NCI-H460 (cell line): Measurements from ENCODE around the gene GLA. TPM values are rescaled to one million over a fixed set of nuclear protein-coding genes. Genes with fewer than 3 reads are reported as not detected.
A peak's percentile ranks its signal among the peaks of the same experiment; 100 is the strongest.

ENCODE experiments used
- DNase-seq: peaks from one replicate; pipeline ENCODE4 v3.0.0-alpha.2; 2016; ENCODE audit warnings: low read depth; ENCODE audit errors: extremely low read depth
- total RNA-seq: library from RNA; depleted of rRNA; stranded (reverse); fragments of >200 nt; shearing (Covaris generic); gene quantifications from 2 replicates; pipeline ENCODE4 v1.2.3, GENCODE V29; 2014

GLA gene
- total RNA-seq, 1 experiment from 2014 or later: 237 TPM

GRCh38 chrX:101398694-101399093 lies 9.0 kb downstream of the GLA start:
- no peak for DNase-seq

GRCh38 chrX:101397779-101398178 lies 9.9 kb downstream of the GLA start:
- no peak for DNase-seq

- no peak for DNase-seq
Measured at GRCh38 chrX:101395789-101396188, 11.9 kb downstream of the GLA start.

DNA sequence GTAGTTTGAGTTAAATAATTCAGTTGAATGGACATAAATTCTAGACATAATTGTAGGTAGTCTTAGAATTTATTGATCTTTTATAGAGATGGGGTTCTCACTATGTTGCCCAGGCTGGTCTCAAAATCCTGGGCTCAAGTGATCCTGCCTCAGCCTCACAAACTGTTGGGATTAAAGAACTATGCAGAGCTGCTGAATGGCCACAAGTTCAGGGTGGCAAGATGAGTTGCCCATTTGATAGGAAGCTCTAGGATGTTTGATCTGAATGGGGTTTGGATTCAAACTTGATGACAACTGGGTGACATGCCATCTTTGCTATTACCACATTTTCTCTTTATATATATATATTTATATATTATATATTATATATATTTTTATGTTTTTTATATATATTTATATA lies 13.4 kb downstream of the GLA start:
- DNase-seq: no peak

GRCh38 chrX:101393530-101394305 lies 14.0 kb downstream of the GLA start:
- DNase-seq: no peak

GRCh38 chrX:101391831-101392230 lies 15.9 kb downstream of the GLA start:
- DNase-seq: no peak

DNA sequence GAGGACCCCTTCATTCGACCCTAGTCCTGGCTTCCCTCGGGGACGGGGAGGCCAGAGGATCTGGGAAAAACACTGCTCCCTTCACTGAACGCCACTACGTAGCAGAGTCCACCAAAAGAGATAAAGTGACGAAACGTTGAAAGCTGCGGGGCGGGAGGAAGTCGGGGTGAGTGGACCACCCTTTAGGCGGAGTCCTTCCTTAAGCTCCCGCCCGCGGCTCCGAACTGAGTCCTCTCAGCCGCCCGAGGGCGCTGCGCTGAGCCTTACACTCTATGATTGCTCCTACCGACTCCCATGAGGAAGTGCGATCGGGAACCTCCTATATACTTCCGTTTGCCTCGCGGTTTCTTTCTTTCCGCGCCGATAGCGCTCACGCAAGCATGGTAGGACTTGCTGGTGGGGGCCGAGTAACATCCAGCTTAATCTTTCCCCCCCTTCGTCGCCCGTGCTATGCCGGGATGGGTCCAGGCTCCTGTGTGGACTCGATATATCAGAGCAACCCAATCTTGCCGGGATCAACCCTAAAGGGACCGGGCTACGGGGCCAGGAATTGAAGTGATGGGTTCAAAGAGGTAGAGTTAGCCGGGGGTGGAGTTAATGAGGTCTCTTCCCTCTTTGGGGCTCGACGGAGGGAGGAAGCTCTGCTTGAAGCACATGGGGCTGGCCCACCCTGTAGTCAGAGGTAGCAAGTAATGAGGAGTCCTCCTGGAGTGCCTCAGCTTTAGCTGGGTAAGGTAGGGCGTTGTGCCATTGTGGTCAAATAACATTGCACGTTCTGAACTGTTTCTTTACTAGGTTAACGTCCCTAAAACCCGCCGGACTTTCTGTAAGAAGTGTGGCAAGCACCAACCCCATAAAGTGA lies 16.8 kb downstream of the GLA start, which contains the start of gene RPL36A:
Gene RPL36A (plus strand): TSS at position 348 of the 862 bp plus-strand sequence. CDS start 33 bp downstream, at position 381.
- peak; percentile 92 for DNase-seq

- no peak for DNase-seq
Measured at GRCh38 chrX:101388604-101389003, 19.1 kb downstream of the GLA start.

DNA sequence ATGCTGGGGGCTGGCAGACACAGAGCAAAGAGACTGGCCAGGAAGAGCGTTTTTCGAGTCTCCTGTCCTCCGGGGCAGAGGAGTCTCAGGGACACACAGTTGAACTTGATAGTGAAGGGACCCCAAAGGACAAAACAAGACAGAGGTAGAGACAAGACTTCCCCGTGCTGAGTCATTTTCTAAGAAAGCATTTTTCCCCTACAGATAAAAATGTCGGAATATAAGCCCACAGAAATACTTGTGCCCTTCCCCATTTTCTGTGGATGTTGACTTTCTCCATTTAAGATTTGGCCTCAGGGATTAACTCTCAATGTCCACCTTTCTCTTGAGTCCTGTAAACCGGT lies 21.2 kb downstream of the GLA start:
- no peak for DNase-seq

- DNase-seq: no peak
Measured at GRCh38 chrX:101385795-101386541, 21.8 kb downstream of the GLA start, which contains the start of gene BTK. Gene BTK (minus strand): TSS chrX:101386191. CDS start chrX:101375284, 10,907 bp downstream.

DNA sequence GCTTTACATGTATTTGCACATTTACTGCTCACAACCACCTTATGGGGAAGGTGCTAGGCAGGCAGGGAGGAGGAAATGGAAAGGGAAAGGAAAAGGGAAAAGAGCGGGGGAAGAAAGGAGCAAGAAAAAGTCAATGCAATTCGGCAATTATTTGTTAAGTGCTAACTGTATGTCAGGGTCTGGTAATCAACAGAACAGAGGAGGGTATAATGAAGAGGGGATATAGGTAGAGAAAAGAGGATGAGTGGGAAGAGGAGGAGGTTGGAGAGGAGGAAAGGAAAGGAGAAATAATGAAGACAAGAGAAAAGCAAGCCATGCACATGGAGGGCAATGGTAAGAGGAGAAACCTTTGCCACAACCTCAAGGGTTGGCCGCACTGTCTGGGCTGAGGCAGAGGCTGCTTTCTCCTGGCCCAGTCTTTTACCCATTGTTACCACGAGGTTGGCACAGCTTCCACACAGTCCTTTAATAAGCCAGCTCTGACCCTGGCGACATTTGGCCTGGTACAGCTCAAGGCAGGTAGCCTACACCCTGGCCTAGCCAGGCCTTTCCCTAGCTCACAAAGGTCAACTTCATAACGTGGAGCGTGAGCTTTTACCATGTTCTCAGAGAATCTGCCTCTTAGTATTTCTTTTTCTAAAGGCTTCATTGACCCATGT lies 22.6 kb downstream of the GLA start:
- no peak for DNase-seq

- DNase-seq: no peak
Measured at GRCh38 chrX:101383679-101384205, 24.0 kb downstream of the GLA start.

- DNase-seq: no peak
Measured at GRCh38 chrX:101377547-101377946, 30.2 kb downstream of the GLA start.

- DNase-seq: no peak
Measured at GRCh38 chrX:101370888-101371504, 36.7 kb downstream of the GLA start.

DNA sequence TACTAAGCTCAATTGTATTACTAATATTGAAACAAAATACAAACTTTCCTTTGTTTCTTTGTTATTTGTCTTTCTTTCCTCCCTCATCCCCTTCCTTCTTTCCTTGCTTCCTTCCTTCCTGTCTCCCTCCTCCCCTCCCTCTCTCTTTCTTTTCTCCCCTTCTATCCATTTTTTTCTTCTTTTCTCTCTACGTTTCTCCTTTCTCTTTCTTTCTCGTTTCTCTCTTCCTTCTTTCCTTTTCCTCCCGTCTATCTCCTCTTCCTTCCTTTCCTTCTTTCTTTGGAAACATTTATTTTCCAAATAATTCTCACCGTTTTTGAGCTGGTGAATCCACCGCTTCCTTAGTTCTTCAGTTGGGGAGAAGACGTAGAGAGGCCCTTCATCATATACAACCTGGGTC lies 38.0 kb downstream of the GLA start:
- no peak for DNase-seq

DNA sequence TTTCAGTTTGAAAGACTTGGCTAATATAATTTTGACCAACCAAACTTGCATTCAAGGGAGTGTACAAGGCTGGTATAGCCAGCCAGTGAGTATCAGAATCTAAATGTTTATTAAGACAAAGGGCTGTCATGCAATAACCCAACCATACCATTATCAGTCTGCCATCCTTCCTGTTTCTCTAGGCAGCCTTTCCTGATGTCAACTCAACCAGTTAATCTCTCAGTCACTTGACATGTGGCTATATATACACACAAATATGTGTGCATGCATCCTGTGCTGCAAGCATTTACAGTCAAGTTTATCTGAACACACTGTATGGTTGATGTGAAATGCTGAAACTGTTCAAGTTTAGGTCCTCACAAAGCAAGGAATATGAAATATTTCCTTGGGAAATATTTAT lies 38.9 kb downstream of the GLA start:
- DNase-seq: no peak

DNA sequence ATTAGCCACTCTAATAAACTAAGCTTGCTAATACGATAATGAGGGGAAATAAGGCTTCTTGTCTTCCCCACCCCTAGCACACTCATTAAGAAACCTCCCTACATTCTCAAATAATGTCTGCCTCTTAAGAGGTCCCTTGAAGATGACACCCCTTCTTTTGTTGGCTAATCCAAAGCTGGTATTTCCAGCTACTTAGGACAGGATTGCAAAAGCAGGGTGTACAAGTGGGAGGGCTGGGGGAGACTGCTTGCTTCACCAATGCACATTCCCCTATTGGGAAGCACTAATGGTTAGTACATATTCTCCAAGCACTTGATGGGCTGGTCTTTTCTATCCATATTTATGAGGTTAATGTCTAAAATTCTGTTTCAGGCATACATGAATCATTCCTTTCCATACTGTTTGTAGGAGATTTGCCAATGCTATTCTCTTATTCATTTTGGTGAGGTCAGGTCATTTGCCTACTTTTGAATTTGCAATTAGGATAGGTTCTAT lies 42.4 kb downstream of the GLA start:
- no peak for DNase-seq

GRCh38 chrX:101362757-101363156 lies 45.0 kb downstream of the GLA start:
- no peak for DNase-seq

DNA sequence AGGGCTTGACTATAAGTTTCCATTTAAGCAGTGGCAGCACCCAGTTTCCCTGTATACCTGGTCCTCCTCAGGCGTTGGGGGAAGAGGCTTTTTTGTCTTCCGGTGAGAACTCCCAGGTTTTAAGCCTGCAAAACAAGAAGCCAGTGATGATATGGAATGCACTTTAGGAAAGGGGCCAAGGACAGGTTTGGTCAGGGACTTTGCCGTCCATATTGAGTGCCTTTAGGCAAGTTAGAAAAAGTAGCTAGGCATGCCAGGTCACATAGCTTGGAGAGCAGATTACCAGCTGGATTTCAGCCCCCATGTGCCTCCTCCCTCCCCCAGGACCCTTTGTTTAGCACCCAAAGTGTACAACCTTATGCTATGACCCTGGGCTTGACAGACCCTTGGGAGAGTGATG lies 45.6 kb downstream of the GLA start:
- no peak for DNase-seq

DNA sequence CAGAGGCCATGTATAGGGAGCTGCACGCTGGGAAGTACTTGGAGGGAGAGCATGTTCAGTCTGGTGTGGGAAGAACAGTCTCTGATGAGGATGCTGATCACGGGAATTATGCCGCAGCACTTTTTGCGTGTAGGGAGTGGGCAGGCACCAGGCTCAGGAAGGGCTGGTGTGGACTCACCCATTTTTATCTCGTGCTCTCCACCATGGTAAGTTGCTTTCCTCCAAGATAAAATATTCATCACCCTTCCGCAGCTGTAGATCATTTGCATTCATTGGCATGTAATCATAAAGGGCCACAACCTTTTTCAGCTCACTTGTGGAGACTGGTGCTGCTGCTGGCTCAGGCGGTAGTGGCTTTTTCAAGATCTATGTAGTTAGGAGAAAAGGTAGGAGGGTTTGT lies 47.3 kb downstream of the GLA start:
- no peak for DNase-seq
